Right lobe of liver (tissue), 6 donors: ENCODE data around the gene GCK. TPM values are rescaled to one million over a fixed set of nuclear protein-coding genes. Genes with fewer than 3 reads are reported as not detected.

Source experiments
- ATAC-seq, 4 donors: fragments of 200-7000 bp; cut with Tn5 transposase; one replicate each; pipeline ENCODE4 v1.9.1; 2020; ENCODE audit warnings: mild to moderate bottlenecking in 4 of 4, moderate library complexity in 4 of 4
- DNase-seq, 3 donors: peaks; one replicate each; pipeline ENCODE4 v3.0.0-alpha.2; 2020
- H3K27ac ChIP-seq, 3 donors: fragments of 200-600 bp; one replicate each; pipeline ENCODE4 v1.8.0; 2022
- H3K27me3 ChIP-seq, 2 donors: fragments of 200-600 bp; one replicate each; pipeline ENCODE4 v1.8.0; 2022
- H3K36me3 ChIP-seq, 4 donors: fragments of 200-600 bp; sonication (generic) in 1 of 4; one replicate each; pipeline versions ENCODE4 v1.5.1 to v1.8.0; 2017 to 2022; ENCODE audit warnings: control low read depth in 1 of 4
- H3K4me1 ChIP-seq, 4 donors: fragments of 200-600 bp; sonication (generic) in 1 of 4; one replicate each; pipeline versions ENCODE4 v1.5.1 to v1.8.0; 2017 to 2022; ENCODE audit warnings: control low read depth in 1 of 4
- H3K4me3 ChIP-seq, 3 donors: fragments of 200-600 bp; one replicate each; pipeline ENCODE4 v1.8.0; 2022
- H3K9me3 ChIP-seq, 4 donors: fragments of 200-600 bp; sonication (generic) in 1 of 4; one replicate each; pipeline versions ENCODE4 v1.5.1 to v1.8.0; 2017 to 2022; ENCODE audit warnings: control low read depth in 1 of 4
- CTCF ChIP-seq, 4 donors: fragments of 200-600 bp in 3 of 4; fragments of 450-650 bp in 1 of 4; IDR thresholded peaks; one replicate each; pipeline versions ENCODE4 v1.5.1 to v1.8.0; 2016 to 2022; ENCODE audit warnings: antibody characterized with exemption in 4 of 4, mild to moderate bottlenecking in 2 of 4
- POLR2A ChIP-seq: fragments of 450-650 bp; IDR thresholded peaks from one replicate; pipeline ENCODE4 v1.6.1; 2017; ENCODE audit warnings: antibody characterized with exemption, mild to moderate bottlenecking
- WGBS: methylation state at CpG from one replicate; pipeline ENCODE4 v1.1.6; 2018; ENCODE audit warnings: low coverage, low lambda C conversion rate; ENCODE audit not compliant: insufficient coverage; ENCODE audit errors: missing lambda C conversion rate; 5-methylcytosine and 5-hydroxymethylcytosine counted together
- intact Hi-C, 2 donors: fragments of 100-400 bp; cut with DNase I; formaldehyde crosslinking; loops; one replicate each; pipeline versions ENCODE4 v1.11.2 to v1.14.1; 2022
- total RNA-seq, 6 experiments: library from RNA; depleted of rRNA in 2 of 6; stranded (reverse); fragments of >200 nt in 2 of 6; fragmentation: NEBNext Ultra II Directional in 3 of 6; extraction: Animal tissue kit (Norgen Biotek cat#: 25700) in 3 of 6; gene quantifications; one replicate each; pipeline versions ENCODE4 v1.1.0 to v1.2.4, GENCODE V29; 2016 to 2023
- donor health status: DM: no; HTN: yes; CAD: no.
- donor health status: DM: no; HTN: no; CAD: no.
- donor health status: DM: no; HTN: no; CAD: no.
- donor health status: DM: no; HTN: yes; CAD: no.
- donor health status: DM: no; HTN: yes; CAD: no.

The GCK gene
- total RNA-seq, 6 experiments from 2014 or later = 0.50 to 5.9 (median 2.0) TPM

GRCh38 chr7:44227911-44228310 lies 38.7 kb upstream of the GCK start:
- 83% methylated on average over 12 of the region's 14 CpGs for WGBS
- H3K27ac ChIP-seq = no peak overlapping the region
- no peaks in the 10 kb centered on the region for H3K4me1 ChIP-seq
- H3K27me3 ChIP-seq = no peaks in the 10 kb centered on the region
- ATAC-seq = no peak
- no peak for DNase-seq
- intact Hi-C loops = no loop called here
- no peak for TF ChIP-seq CTCF (IDR thresholded peaks at IDR 0.05)
- no peak for TF ChIP-seq POLR2A
- H3K36me3 ChIP-seq = no peaks in the 10 kb centered on the region
- H3K9me3 ChIP-seq = no peaks in the 10 kb centered on the region
- H3K4me3 ChIP-seq = no peak overlapping the region

- DNase-seq = peak in 1 of 3 donors; percentile 14
These were observed 37.1 kb upstream of the GCK start for GRCh38 chr7:44226396-44226753.

DNA sequence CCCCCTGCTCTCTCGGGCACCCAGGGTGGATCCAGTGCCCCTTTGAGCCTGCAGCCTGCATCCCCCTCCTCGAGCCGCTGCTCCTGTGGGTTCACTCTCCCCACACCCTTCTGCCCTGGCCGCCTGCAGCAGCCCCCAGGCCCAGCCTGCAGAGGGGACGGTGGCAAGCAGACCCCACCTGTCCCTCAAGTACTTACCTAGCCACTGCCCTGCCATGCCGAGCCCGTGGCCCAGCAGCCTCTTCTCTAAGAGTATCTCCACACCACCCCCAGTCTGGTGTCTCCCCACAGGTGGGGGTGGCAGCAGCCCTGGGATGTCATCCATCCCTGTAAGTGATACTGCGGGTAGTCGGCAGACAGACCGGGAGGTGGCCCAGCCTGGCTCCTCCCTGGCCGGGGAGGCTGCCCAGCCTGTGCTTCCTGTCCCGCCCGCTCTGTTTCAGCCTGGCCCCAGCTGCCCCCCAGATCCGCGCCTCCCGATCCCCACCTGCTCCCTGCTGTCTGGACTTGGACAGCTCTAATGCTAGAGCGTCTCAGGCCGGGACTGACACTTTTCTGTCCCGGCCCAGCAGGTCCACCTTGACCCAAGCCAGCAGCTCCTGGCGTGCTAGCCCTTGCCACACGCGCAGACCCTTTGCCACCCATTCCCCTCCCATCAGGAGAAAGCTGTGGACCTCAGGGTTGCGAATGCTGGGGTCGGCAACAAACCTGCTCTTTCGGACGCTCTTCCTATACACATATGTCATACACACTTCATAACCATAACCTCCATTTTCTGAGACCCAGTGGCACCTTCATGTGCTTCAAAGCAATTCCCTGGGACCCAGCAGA lies 36.5 kb upstream of the GCK start:
- no peak for ATAC-seq
- no peaks in the 10 kb centered on the region for H3K36me3 ChIP-seq
- DNase-seq = peak in 1 of 3 donors; percentile 11
- H3K27me3 ChIP-seq = no peaks in the 10 kb centered on the region
- no peaks in the 10 kb centered on the region for H3K4me1 ChIP-seq
- no peak overlapping the region for H3K27ac ChIP-seq
- intact Hi-C loops = no loop called here
- WGBS = 69% methylated on average over 6 of the region's 26 CpGs
- H3K9me3 ChIP-seq = no peaks in the 10 kb centered on the region
- H3K4me3 ChIP-seq = no peak overlapping the region
- TF ChIP-seq POLR2A (no peak), CTCF (IDR thresholded peaks at IDR 0.05) (no peak)

More at GRCh38 chr7:44226396-44226753, 37.1 kb upstream of the GCK start:
- Histone ChIP-seq H3K9me3 (no peaks in the 10 kb centered on the region), H3K27ac (no peak overlapping the region), H3K27me3 (no peaks in the 10 kb centered on the region), H3K4me3 (no peak overlapping the region), H3K4me1 (no peaks in the 10 kb centered on the region), H3K36me3 (no peaks in the 10 kb centered on the region)
- 53% methylated on average over 6 of the region's 17 CpGs for WGBS
- TF ChIP-seq POLR2A = no peak
- no peak for TF ChIP-seq CTCF (IDR thresholded peaks at IDR 0.05)
- intact Hi-C loops = no loop called here
- no peak for ATAC-seq

- H3K4me3 ChIP-seq = no peak overlapping the region
- no peaks in the 10 kb centered on the region for H3K9me3 ChIP-seq
- TF ChIP-seq CTCF (IDR thresholded peaks at IDR 0.05) = no peak
- intact Hi-C loops = no loop called here
- no peaks in the 10 kb centered on the region for H3K4me1 ChIP-seq
- H3K27ac ChIP-seq = no peak overlapping the region
- DNase-seq (peak in 2 of 3 donors; percentile 13 to 45), ATAC-seq (no peak)
- 100% methylated on average over 2 of the region's 10 CpGs for WGBS
- H3K27me3 ChIP-seq = no peaks in the 10 kb centered on the region
- no peaks in the 10 kb centered on the region for H3K36me3 ChIP-seq
These were observed 35.8 kb upstream of the GCK start for GRCh38 chr7:44224974-44225565.
